LHCN-M2 (cell line): ENCODE measurements around the gene RBFOX1. TPM values are rescaled to one million over a fixed set of nuclear protein-coding genes. Genes with fewer than 3 reads are reported as not detected.

Experiments
- DNase-seq: peaks from one replicate; pipeline ENCODE4 v3.0.0-alpha.2; 2012; ENCODE audit warnings: low read depth
- total RNA-seq: library from RNA; depleted of rRNA; stranded (reverse); fragments of >200 nt; gene quantifications from 2 replicates; pipeline ENCODE4 v1.2.3, GENCODE V29; 2014

The RBFOX1 gene
- total RNA-seq, 1 experiment from 2014 or later = 3.7 TPM

DNA sequence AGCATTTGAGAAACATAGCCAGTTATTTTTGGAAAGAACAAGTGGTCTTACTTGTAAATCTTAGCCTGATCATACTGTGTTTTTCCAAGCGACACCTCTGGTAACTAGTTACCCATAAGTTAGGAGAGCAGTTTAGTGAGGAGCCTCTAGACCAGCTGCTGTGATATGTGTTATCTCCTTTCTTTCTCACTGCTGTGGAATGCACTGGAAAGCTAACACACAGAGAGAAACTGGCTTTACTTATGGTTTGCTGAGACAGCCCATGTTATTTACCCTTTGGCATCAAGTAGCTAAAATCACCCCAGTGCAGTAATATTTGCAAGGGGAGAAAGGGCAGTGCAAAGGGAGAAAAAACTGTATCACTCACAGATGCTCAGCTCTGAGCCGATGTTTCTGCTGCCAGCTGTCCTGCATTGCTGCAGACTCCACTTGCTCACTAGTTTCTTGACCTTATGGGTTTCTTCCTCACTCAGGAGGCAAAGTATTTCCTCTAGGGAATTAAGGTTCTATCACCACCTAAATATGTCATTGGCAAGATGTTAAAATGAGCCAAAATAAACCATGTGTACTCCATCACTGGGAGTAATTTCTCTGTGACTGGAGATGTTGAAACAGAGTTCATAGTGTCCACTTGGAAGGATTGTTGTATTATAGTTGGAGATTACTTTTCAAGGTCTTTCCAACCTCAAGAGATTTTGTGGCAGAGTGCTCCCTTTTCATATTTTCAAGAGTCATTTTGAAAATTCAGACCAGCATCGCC, 2.3 kb downstream of the RBFOX1 start:
- peak; percentile 77 for DNase-seq

DNA sequence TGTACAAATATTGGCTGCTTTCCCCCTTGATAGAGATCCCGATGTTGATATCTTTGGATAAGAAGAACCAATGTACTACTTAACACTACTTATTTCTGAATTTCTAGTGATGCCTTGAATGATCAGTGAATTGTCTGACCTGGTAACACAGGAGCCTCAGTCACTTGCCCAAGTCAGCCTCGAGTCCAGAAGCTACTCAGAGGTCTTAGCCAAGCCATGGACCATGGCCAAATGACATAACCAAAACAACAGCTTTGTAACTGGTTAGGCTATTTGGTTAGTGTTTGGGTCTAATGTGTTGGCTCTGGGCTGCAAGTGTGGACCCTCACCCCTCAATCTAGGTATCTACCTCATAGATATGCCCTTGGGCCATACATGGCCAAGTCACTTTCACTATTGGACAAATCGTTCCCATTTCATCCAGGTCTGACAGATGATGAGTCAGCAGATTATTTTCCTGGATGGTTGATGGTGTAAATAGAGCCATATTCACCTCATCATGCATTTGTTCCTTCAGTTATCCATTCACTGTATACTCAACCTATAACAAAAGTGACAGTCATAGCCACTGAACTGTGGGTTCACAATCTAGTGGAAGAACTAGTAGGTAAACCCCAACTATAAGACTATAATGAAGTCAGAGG, 3.5 kb downstream of the RBFOX1 start:
- DNase-seq = no peak

DNA sequence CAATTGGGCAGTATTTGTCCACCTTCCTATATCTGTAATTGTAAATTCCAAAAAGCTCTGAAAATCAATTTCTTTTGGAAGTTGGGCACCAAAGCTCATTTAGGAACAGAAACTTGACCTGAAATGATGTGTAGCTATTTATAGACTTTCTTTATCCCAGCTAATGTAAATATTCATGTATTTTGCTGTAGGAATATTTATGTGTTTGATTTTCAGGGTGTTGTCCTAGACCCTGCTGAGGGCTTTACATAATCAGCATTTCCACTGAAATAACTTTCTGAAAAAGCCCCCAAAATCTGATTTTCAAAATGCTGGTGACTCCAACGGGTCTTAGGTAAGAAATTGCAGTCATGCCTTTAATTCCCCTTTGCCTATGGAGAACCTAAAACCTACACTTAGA, 4.1 kb downstream of the RBFOX1 start:
- no peak for DNase-seq

DNA sequence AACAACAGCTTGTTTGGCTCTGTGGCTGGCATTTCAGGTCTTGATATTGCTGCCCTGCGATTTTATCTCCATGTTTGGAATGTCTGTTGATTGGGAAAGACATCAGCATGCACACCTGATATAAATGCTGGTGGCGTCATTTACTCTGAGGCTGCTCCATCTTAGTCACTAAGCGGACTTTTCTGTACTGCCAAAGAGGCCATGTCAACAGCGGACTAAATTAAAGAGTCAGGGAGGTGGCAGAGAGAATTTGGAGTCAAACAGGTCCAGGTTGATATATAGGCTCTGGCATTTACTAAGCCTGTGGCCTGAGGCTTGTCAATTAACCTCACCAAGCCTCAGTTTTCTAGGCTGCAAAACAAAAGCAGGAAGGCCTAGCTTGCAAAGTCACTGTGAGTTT, 6.2 kb downstream of the RBFOX1 start:
- no peak for DNase-seq

DNA sequence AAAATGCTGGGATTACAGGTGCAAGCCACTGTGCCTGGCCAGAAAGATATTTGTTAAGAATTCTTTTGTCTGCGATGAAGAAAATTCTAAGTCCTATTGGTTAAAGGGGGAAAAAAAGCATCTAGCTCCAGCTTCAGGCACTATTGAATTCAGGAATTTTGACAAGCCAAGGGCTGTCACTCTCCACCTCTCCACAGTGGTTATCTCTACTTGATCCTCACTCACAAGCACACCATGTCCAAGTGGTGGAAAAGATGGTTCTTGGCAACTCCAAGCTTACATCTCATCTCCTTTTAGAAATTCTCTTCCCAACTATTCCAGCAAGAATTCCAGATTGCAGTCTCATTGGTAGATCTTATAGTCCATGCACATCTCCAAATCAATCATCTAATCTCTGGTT, 7.1 kb downstream of the RBFOX1 start:
- DNase-seq = no peak

DNA sequence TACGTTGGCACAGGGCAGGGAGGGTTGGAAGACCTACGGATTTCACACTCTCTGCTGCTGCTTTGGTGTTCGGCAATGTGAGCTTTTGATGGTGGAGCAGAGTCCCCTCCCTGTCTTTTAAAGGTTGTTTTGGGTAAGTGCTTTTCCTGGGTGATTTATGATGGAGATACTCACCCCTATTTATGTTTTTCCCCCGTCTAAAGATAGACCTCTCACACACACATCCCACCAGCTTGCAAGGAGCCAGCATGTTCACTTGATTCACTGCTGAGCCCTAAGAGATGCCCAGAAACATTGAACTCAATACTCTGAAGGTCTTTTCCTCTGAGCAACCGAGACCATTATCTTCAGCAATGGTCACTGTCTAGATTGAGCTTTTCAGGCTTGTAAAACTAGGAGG, 8.3 kb downstream of the RBFOX1 start:
- no peak for DNase-seq

DNA sequence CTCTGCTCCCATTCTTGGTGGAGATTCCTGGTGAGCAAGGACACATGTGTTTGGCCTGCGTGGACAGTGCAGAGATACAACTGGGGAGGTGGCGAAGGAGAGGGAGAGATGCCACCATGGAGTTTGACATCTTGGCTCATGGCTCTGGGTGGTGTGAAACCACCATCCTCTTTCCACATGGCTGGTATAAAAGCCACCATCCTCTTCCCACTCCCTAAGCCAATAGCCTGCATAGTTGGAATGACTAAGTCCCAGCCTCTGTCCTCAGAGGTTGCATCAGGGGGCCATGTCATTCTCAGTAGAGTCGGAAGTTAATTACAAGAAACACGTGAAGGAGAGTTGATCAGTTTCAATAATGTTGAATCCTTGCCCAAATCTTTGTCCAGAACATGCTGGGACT, 10.0 kb downstream of the RBFOX1 start:
- no peak for DNase-seq

DNA sequence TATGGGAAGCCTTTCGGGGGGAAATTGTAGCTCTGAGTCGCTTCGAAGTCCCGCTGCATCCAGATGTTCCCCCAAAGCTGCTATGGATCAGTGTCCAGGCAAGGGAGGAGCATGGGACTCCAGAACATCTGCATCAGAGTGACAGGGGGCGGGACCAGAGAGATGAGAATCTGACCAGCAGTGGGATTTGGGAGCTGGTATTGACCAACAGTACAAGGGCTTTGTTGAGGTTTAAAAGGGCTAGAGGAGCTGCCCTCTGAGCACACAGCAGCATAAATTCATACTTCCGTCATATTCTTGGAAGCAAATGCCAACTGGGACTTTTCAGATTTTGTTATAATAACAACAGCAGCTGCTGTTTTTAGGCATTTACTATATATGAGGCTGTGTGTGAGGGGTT, 10.6 kb downstream of the RBFOX1 start:
- DNase-seq = peak; percentile 64

DNA sequence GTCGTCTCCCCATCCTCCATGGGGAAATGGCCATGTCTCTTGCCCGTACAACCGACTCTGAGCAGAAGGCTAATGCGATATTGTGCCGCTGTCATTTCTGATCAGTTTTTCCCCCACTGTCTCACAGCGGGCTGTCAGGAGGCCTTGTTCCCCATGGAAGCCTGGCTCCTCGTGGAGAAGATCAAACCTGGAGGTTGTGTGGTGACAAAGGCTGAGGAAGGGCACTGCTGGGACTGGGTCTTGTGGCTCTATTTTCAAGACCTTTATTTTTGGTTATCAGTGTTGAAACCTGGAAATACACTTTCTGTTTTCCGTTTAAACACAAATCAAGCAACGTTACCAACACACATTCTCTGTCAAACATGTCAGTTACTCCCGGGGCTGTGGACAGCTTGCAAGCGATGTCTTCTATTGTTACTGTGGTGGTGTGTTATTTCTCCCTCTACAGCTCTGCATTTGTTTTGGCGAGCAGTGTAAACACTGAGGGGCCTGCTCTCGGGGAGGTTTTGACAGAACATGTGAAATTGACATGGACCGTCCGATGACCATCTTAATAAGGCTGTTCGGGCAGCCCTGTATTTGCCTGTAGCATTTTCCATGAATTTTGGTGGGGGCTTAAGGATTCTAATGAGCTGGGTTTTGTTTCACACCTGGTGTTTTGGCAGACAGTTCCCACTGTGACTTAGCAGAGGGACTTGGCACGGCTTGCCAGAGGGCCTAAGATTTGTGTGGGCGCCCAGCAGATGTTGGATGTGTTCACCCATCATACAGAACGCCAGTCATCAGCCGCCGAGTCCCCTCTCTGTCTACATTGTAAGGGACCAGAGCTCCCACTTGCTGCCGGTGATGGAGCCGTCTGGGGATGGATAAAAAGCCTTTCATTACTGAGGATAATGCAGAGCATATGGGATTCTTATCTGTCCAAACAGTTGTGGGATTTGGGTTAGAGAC, 12.5 kb downstream of the RBFOX1 start:
- no peak for DNase-seq

DNA sequence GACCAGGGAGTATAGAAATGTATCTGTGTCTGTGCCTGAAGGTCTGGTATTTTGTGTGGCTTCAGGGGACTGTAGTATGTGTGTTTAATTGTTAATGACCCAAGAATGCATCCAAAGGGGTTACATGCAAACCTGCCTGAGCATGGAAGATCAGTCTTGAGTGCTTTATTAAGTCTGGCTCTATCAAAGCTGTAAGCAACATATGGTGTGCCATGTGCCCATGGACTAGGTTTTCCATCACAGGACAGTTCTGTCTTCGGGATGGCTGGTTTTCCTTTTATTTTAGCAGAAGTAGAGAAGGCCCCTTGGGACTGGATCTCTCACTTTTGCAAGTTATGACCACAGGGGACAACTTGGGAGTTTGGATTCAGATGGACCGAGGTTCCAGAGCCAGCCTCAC, 18.2 kb downstream of the RBFOX1 start:
- DNase-seq = peak; percentile 27

DNA sequence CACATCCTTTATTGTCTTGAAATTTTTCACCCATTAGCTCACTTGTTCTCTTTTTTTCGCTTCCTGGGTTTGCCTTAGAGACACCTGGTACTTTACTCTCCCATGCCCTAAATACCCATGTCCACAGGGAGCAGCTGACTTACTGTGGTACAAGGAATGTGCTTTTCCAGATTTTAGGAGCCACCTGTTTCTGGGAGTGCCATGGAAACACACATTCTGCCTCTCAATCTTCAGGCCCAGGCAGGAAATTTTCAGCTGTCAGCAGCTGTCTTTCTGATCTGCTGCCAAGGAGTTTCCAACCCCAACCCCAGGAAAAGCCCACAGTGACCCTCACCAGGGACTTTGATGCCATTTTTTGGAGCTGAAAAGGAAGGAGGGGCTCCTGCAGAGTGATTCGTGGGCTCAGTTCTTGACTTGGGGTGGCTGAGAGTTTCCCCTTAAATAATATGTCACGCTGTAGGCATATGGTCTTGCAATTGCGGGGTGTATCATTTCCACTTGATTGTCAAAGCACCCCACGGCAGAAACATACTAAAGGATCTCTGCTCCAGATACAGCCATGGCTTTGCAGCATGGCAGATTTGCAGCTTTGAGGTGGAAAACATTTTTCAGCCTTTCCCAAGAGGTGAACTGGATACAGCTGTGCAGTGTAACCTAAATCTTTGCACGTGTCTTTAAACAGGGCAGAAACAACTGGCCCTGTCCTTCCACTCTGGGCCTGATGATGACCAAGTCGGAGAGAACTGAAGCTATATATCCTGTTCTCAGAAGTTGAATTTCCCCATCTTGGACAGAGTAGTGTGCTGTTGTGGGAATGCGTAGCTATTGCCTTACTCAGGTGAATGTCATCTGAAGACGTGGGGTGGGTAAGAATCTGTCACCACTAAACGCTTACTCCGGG, 19.2 kb downstream of the RBFOX1 start:
- peak; percentile 98 for DNase-seq

DNA sequence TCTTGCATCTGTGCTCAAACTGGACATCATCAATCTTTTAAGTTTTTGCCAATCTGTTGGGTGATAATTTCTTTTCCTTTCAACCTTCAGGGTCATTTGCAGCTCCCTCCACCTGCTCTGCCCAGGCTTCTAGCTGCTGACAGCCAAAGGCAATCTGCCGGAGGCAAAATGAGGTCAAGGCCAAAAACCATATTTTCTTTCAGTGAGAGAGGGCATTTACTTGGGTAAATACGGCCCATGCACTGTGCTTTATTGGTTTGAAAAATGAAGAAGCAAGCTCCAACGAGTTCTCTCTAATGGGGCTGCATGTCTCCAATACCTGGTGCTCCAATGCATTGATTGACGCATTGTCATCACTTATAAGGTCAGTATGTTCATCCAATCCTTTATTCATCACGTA, 23.1 kb downstream of the RBFOX1 start:
- no peak for DNase-seq

DNA sequence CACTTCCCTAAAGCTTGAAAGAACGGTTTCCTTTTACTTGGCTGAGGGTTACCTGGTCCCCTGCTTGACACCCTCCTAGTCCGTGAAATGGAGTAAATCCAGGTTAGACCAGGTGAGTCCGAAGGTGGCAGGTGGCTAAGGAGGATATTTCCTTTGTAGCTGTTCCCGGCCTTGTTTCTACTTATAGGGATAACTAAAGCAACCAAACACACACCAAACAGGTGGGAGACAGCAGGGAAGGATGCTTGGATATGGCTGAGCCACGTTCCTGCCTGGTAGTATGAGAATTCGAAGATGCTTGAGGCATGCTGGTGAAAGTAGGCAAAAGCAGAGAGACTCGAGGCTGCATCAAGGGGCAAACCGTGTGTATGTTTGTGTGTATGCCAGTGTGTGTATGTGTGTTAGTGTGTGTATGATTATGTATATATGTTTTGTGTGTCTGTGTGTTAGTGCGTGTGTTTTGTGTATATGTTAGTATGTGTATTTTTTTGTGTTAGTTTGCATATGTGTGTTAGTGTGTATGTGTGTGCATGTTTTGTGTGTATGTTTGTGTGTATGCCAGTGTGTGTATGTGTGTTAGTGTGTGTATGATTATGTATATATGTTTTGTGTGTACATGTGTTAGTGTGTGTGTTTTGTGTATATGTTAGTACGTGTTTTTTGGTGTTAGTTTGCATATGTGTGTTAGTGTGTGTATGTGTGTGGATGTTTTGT, 28.9 kb downstream of the RBFOX1 start:
- DNase-seq = no peak

DNA sequence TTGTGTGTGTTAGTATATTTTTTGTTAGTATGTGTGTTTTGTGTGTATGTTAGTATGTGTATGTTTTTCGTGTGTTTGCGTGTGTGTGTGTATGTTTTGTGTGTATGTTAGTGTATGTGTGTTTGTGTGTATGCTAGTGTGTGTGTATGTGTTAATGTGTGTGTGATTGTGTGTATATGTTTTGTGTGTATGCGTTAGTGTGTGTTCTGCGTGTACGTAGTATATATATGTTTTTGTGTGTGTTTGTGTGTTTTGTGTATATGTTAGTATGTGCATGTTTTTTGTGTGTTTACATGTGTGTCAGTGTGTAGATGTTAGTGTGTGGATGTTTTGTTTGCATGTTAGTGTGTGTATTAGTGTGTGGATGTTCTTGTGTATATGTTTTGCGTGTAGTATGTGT, 29.6 kb downstream of the RBFOX1 start:
- DNase-seq = no peak

DNA sequence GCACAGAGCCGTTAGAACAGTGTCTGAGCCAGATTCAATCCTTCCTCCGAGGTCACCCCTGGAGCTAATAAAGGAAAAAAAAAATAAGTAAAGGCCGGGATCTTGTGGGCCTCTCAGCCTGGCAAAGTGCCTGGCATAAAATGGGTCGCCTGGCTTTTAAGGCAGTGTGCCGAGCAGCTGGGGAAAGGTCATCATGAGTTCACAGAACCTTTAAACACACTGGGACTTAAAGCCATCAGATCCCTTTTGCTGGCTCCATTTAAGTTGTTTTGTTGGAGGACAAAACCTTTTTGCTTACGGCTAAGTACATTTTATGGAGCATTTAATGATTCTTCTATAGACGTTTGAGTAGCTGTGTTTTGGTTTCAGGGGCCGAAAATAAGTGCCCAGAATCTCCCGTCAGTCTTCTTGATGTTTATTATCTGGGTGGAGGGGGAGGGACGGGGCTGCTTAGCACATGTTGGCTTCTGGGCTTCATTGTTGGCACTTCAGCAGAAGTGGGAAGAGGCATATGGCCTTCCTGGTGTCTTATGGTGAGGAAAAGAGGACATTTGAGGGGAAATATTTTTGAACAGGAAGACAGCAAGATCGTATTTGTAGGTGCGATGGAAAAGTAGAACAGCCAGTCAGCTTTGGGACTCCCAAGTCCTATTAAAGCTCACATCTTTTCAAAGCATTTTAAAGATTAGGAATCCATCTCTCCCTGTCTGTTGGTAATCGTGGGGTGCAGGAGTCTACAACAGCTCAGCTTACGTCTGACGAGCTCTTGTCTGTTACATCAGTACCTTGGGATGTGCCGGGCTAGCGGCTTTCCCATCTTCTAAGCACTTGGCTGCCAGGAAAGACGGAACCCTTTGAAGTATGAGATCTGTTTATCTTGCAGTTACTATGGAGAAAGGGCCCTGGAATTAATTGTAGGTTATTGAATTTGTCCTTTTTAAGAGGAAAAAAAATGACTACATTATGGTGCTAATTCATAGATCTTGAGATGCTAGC, 31.1 kb downstream of the RBFOX1 start:
- peak; percentile 82 for DNase-seq

DNA sequence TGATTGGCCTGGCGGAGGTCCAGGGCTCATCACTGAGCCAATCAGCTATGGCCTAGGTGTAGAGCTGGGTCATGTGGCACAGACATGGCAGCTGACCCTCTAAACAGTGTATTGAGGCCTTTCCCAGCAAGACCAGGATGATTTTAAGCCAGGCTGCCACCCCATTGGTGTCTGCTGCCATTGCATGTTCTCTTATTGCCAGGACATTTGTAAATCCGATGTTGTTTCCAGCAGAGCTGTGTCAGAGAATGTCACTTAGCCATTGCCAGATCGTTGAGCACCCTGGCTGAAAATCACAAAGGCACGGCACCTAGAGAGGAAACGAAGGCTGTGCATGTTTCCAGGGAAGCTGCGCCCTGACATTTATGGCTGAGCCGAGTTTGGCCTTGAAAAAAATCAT, 33.4 kb downstream of the RBFOX1 start:
- no peak for DNase-seq

DNA sequence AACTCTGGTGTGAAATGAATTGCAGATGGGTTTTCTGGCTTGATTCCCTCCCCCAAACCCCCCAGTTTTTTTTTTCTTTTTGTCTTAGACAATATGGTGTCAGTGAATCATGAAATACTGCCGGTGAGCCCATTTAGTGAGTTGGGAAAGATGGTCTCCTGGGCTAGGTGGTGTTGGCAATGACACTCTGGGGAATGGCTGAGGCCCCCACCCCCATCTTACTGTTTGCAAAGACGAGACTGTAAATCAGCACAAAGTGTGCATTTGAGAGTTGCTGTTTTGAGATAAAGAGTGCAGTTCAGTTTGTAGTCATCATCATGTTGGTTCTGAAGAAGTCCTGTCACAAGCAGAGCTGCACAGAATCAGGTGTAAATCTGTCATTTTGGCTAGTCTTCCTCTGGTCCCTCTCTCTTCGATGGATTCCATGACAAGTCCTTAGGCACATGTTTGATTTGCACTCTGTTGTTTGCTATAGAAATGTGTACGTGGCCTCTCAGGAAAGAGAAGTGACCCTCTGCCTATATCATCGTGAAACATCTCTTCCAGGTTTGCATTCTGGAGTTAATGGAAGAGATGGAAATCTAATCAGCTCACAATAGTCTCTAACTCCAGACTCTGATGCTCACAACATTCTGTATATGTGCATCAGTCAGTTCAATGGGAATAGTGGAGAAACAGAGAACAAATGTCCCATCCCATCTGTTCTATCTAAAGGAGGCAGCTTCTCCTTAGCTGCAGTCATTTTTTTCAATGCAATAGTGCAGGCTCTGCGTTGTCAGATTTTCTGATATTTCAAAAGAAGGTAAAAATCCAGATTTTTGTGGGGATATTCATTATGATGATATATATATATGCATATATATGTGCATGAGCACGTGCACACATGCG, 34.6 kb downstream of the RBFOX1 start:
- no peak for DNase-seq

DNA sequence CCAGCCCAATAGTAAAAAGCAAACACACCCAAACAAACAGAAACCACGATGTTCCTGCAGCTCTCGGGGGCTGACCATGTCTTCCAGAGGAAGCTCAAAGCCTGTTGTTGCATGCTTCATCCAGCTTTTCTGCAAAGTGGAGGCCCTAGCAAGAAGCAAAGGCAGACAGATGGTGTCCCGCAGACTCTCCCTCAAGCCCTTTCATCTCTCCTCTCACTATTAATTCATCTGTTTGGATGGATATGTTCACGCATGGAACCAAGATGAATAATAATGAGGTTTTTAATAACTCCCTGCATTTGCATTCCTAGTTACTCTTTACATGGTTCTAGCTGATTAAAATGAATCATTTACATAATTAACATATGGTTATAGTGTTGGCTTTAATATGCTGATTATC, 36.6 kb downstream of the RBFOX1 start:
- DNase-seq = no peak
